ENCODE measurements around the gene USP13. TPM values are rescaled to one million over a fixed set of nuclear protein-coding genes. Genes with fewer than 3 reads are reported as not detected.
A peak's percentile ranks its signal among the peaks of the same experiment; 100 is the strongest.

The USP13 gene
- total and polyA plus RNA-seq, 8 donors: 16.3 to 26.3 (median 23.2) TPM

DNA sequence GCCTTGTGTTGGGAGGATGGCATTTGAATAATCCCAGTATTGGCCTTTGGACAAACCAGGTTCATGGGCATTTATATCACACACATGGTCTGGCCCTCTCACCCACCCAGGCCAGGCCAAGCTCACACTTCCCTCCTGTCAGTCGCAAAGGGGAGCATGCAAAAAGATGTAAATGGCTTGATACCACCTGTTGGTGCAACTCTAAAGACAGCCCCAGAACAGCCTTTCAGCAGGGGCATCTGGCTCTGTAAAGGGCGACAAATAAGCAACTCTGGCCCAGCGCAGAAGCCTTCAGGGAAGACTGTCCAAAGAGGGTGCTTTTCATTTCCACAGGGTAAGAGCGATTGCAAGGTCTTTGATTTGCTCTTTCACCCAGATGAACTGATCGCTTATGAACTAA, 91.8 kb downstream of the USP13 start:
- Histone ChIP-seq H3K9me3 (no peaks in the 10 kb centered on the region), H3K27ac (no peak overlapping the region), H3K4me3 (no peak overlapping the region), H3K27me3 (no peaks in the 10 kb centered on the region), H3K4me1 (no peaks in the 10 kb centered on the region), H3K36me3 (peaks cover 0 to 6% of the 10 kb centered on the region in 2 donors)
- intact Hi-C loops (cut with DNase I): no loop called here
- ATAC-seq (no peak), DNase-seq (no peak)
- TF ChIP-seq, protein P1, sequence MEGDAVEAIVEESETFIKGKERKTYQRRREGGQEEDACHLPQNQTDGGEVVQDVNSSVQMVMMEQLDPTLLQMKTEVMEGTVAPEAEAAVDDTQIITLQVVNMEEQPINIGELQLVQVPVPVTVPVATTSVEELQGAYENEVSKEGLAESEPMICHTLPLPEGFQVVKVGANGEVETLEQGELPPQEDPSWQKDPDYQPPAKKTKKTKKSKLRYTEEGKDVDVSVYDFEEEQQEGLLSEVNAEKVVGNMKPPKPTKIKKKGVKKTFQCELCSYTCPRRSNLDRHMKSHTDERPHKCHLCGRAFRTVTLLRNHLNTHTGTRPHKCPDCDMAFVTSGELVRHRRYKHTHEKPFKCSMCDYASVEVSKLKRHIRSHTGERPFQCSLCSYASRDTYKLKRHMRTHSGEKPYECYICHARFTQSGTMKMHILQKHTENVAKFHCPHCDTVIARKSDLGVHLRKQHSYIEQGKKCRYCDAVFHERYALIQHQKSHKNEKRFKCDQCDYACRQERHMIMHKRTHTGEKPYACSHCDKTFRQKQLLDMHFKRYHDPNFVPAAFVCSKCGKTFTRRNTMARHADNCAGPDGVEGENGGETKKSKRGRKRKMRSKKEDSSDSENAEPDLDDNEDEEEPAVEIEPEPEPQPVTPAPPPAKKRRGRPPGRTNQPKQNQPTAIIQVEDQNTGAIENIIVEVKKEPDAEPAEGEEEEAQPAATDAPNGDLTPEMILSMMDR (IDR thresholded peaks at IDR 0.05): no peak

DNA sequence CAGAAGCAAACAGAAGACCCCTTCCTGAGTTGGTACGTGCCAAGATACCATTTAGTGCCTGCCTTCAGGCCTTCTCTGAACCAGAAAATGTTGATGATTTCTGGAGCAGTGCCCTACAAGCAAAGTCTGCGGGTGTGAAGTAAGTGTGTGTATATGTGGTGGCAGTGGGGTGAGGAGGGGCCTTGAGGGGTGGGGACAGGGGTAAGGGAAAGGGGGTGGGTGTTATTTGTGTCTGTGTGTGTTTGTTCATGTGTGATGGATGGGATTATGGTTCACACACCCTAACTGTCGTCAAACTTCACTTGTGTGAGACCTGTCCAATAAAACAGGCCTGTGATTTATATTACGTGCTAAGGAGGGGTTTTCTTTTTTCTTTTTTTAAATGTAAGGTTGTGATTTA, 92.2 kb downstream of the USP13 start:
- peaks cover 0 to 6% of the 10 kb centered on the region in 2 donors for H3K36me3 ChIP-seq
- no peak for ATAC-seq
- H3K4me1 ChIP-seq: no peaks in the 10 kb centered on the region
- H3K27me3 ChIP-seq: no peaks in the 10 kb centered on the region
- TF ChIP-seq, protein P1 (IDR thresholded peaks at IDR 0.05): no peak
- no peak overlapping the region for H3K27ac ChIP-seq
- no peak for DNase-seq
- intact Hi-C loops (cut with DNase I): no loop called here
- no peaks in the 10 kb centered on the region for H3K9me3 ChIP-seq
- no peak overlapping the region for H3K4me3 ChIP-seq

DNA sequence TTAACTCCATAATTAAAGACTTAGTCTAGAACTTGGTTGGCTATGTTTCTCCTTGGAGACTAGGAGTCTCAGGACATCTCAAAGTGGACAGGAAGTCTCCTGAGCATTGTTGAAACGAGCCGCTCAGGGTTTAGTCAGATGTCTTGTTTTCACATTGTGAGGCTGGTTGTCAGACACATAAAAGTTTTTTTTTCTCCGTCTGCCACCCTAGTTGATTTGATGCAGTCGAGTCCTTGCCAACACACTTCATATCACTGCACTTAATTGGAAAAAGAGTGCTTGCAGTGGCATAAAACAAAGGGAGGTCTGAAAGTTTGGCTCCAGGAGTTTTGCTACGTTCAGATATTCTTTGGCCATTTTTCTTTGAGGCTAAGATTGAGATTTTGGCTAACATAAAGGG, 92.9 kb downstream of the USP13 start:
- intact Hi-C loops (cut with DNase I): no loop called here
- H3K9me3 ChIP-seq: no peaks in the 10 kb centered on the region
- peaks cover 0 to 6% of the 10 kb centered on the region in 2 donors for H3K36me3 ChIP-seq
- H3K27me3 ChIP-seq: no peaks in the 10 kb centered on the region
- no peak overlapping the region for H3K4me3 ChIP-seq
- H3K4me1 ChIP-seq: no peaks in the 10 kb centered on the region
- no peak for ATAC-seq
- TF ChIP-seq, protein P1 (IDR thresholded peaks at IDR 0.05): no peak
- no peak for DNase-seq
- no peak overlapping the region for H3K27ac ChIP-seq

- H3K9me3 ChIP-seq: no peaks in the 10 kb centered on the region
- DNase-seq (peak in 1 of 4 donors; percentile 2), ATAC-seq (peak; percentile 33)
- no peaks in the 10 kb centered on the region for H3K27me3 ChIP-seq
- TF ChIP-seq, protein P1 (IDR thresholded peaks at IDR 0.05): peak; percentile 31 to 37
- peaks cover 0 to 14% of the 10 kb centered on the region in 2 donors for H3K36me3 ChIP-seq
- intact Hi-C loops (cut with DNase I): no loop called here
- no peaks in the 10 kb centered on the region for H3K4me1 ChIP-seq
- no peak overlapping the region for H3K4me3 ChIP-seq
- H3K27ac ChIP-seq: no peak overlapping the region
These were observed 98.0 kb downstream of the USP13 start for GRCh38 chr3:179750720-179751328.

GRCh38 chr3:179760944-179761343, 108.1 kb downstream of the USP13 start:
- ATAC-seq: peak; percentile 22
- TF ChIP-seq, protein P1 (IDR thresholded peaks at IDR 0.05): no peak
- H3K27me3 ChIP-seq: no peaks in the 10 kb centered on the region
- intact Hi-C loops (cut with DNase I): no loop called here
- H3K4me3 ChIP-seq: no peak overlapping the region
- peaks cover 0 to 59% of the 10 kb centered on the region in 2 donors for H3K36me3 ChIP-seq
- H3K27ac ChIP-seq: no peak overlapping the region
- H3K9me3 ChIP-seq: peaks cover 0 to 2% of the 10 kb centered on the region in 2 donors
- DNase-seq: no peak
- no peaks in the 10 kb centered on the region for H3K4me1 ChIP-seq
